SIG-M5 (cell line): ENCODE data around the gene IL1RL2.

Experiments
- DNase-seq: peaks from one replicate; lab custom pipeline; 2025; lab: John Stamatoyannopoulos, UW

IL1RL2 gene

GRCh38 chr2:102194609-102195268 lies 7.9 kb downstream of the IL1RL2 start:
- DNase-seq: no peak

GRCh38 chr2:102197389-102198137 lies 10.7 kb downstream of the IL1RL2 start:
- no peak for DNase-seq

- no peak for DNase-seq
Measured at GRCh38 chr2:102200539-102200938, 13.7 kb downstream of the IL1RL2 start.

GRCh38 chr2:102204638-102205037 lies 17.8 kb downstream of the IL1RL2 start:
- DNase-seq: no peak

GRCh38 chr2:102206666-102207341 lies 20.0 kb downstream of the IL1RL2 start:
- DNase-seq: no peak

GRCh38 chr2:102208774-102209173 lies 22.0 kb downstream of the IL1RL2 start:
- no peak for DNase-seq

DNA sequence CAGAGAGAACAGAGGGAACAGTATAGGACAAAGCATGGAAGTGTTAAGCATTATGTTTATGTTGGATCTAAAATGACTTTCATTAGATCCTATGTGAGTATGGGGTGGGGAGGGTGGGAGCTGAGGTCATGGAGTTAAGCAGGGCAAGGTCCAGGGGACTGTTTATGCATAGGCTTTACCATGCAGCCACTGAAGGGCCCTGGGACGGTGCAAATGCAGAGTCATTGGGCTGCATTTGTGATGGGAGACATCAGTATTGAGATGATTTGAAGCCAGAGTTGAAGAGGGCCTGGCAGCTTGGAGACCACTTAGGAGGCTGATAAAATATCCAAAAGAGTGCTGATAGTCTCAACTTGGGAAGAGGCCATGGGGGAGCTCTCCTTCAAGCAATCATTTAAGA lies 22.7 kb downstream of the IL1RL2 start:
- no peak for DNase-seq

DNA sequence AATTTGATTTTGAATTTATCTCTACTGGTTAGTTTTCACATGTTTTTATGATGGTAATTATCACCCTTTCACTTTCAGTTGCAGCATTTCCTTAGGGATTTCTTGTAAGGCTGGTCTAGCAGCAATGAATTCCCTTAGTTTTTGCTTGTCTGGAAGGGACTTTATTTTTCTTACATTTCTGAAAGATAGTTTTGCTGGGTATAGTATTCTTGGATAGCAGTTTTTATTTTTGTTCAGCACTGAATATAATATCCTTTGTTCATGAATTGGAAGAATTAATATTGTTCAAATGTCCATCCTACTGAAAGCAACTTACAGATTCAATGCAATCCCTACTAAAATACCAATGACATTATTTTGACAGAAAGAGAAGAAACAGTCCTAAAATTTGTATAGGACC lies 30.2 kb downstream of the IL1RL2 start:
- no peak for DNase-seq

DNA sequence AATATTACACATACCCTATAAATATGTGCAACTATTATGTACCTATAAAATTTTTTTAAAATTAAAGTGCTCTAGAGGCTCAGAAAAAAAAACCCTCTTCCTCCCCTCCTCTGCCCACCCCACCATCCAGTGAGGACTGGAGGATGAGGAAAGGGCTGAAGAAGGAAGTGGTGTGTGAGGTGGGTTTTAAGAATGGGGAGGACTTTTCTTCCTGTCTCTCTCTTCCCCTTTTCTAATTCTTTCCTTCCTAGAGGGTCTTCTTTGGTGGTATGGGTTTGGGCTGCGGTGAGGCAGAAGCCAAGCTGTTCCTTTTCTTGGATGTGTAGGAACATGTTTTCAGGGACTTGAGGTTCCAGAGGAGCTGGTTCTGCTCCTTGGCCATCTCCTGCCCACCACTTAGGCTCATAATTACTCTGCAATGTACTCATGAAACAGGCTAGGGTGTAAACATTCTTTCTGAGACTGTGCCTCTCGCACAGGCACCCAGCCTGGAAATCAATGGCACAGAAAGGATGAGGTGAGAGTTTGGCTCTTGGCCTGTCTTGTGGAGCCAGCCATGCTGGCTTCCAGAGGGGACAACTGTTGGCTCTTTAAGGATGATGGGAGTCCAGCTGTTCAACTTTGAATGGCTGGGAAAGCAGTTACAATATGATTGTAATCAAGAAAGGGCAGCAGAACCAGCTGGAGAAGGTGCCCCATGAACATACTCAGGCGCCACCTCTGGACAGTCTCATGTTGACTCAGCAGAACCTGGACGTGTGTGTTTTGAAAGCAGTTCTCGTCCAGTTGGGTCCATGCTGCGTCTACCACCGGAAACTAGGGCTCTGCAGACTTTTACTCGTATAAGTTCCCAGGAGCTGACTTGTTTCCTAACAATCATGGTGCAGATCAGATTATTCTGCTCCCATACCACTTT lies 38.3 kb downstream of the IL1RL2 start:
- no peak for DNase-seq

DNA sequence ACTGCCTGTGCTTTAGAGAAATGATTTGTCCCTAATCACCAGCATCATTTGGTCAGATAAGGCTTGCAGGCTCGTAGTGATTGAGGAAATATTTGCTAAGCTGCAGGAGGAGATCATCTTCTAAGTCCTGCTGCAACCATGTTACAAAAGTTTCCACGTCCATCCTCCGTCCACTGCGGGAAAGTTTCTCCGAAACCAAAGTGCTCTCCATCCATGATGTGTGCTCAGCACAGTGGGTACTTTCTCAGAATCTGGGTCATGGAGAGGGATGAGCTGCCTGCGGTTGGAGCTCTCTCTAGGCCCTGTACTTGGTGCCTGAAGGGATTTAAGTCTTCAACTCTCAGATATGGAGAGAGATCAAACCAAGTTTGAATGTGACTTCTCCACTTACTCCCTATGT lies 39.3 kb downstream of the IL1RL2 start:
- DNase-seq: no peak

- DNase-seq: no peak
Measured at GRCh38 chr2:102226612-102227391, 40.0 kb downstream of the IL1RL2 start.

GRCh38 chr2:102229141-102229769 lies 42.4 kb downstream of the IL1RL2 start:
- DNase-seq: no peak

- no peak for DNase-seq
Measured at GRCh38 chr2:102230410-102230909, 43.6 kb downstream of the IL1RL2 start.

GRCh38 chr2:102233132-102233884 lies 46.5 kb downstream of the IL1RL2 start:
- DNase-seq: no peak

- DNase-seq: no peak
Measured at GRCh38 chr2:102235042-102235473, 48.2 kb downstream of the IL1RL2 start.

DNA sequence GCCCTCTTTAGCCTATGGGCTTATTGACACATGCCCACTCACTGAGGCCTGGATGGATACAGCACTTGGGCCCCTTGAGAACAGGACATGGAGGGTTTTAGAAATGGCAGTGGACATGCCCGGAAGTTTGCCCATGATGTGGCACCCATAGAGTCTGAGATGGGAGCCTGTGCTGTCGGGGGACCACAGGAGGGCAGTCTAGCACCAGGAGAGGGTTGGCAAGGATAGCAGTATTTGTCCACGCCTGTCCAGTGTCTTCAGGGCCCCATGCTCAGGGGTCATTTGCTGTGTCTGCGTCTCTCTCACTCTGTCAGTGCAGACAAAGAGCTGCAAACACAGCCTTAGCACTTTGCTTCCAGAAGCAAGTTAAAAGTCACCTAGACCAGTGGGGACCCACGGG lies 48.7 kb downstream of the IL1RL2 start:
- DNase-seq: no peak

DNA sequence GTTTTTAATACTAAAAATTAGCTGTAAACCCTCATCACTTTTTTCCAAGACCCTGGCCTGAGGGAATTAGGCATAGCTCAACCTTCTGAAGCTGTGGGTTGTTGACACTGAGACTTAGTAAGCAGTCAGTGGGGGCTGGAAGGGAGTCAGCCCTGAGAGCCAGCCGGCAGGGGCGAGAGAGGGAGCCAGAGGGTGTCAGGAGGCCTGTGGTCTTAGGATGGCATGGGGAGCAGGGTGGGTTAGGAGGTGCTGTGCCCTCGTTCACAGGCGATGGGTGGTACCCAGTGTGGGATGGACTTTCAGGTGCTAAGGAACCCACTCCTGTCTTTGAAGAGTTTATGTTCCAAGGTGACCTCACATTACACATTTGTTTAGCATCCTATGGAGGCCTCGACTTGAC lies 49.3 kb downstream of the IL1RL2 start:
- DNase-seq: no peak

GRCh38 chr2:102237176-102237575 lies 50.4 kb downstream of the IL1RL2 start:
- no peak for DNase-seq

DNA sequence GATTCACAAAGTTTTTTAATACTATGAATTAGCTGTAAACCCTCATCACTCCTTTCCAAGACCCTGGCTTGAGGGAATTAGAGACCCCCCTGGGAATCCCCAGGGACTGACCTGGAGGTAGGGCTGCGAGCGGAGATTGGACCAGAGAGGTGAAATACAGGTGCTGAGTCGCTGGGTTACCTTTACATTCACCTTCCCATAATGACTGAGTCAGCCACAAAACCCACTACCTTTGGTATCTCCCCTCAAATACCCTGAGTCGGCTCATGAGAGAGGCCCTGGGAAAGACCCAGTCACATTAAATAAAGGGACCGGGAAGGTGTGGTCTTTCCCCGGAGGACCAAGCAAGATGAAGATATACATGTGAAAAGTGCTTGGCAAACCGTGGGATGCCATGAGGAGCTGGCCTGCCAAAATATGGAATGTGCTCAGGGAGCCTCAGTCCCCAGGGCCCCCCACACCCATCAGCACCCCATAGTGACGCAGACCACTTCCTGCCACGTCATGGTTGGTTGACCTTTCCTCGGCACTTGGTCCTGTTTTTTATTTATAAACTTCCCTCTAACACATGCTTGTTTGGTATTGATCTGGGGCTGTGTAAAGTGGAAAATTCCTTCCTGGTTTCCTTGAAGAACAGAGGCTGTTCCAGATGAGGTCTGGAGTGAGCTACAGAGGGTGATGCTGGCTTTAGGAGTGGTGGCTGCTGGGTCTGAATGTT lies 51.4 kb downstream of the IL1RL2 start:
- no peak for DNase-seq
